Activated CD8-positive, alpha-beta memory T cell treated with anti-CD3 and anti-CD28 coated beads for 4 hours (primary cell): Measurements from ENCODE around the gene RWDD4.
A peak's percentile ranks its signal among the peaks of the same experiment; 100 is the strongest.

Experiments
- DNase-seq, 2 donors: peaks; one replicate each; pipeline ENCODE4 v3.0.0-alpha.2; 2020; ENCODE audit warnings: low read depth in 2 of 2

Gene RWDD4

GRCh38 chr4:183659029-183659871, at the start of gene RWDD4, which contains the start of gene TRAPPC11:
RWDD4 (minus strand) TSS chr4:183659185; CDS start chr4:183658952, 233 bp downstream.
TRAPPC11 (plus strand) TSS chr4:183659293; CDS start chr4:183663868, 4,575 bp downstream.
- peak; percentile 89 to 90 for DNase-seq

GRCh38 chr4:183702492-183702891, 43.5 kb upstream of the RWDD4 start:
- no peak for DNase-seq

- DNase-seq: no peak
Observed at GRCh38 chr4:183700407-183700806, 41.4 kb upstream of the RWDD4 start.

GRCh38 chr4:183698909-183699308, 39.9 kb upstream of the RWDD4 start:
- no peak for DNase-seq

GRCh38 chr4:183691897-183692296, 32.9 kb upstream of the RWDD4 start:
- DNase-seq: no peak

GRCh38 chr4:183691006-183691405, 32.0 kb upstream of the RWDD4 start:
- DNase-seq: no peak

GRCh38 chr4:183688216-183688615, 29.2 kb upstream of the RWDD4 start:
- DNase-seq: no peak

GRCh38 chr4:183686461-183686860, 27.5 kb upstream of the RWDD4 start:
- no peak for DNase-seq

- no peak for DNase-seq
Observed at GRCh38 chr4:183681119-183681518, 22.1 kb upstream of the RWDD4 start.

GRCh38 chr4:183675625-183676024, 16.6 kb upstream of the RWDD4 start:
- no peak for DNase-seq

- DNase-seq: no peak
Observed at GRCh38 chr4:183674153-183674552, 15.2 kb upstream of the RWDD4 start.

GRCh38 chr4:183670960-183671555, 12.1 kb upstream of the RWDD4 start:
- DNase-seq: no peak

- DNase-seq: no peak
Observed at GRCh38 chr4:183670251-183670650, 11.3 kb upstream of the RWDD4 start.

GRCh38 chr4:183666088-183666487, 7.1 kb upstream of the RWDD4 start:
- no peak for DNase-seq

- DNase-seq: no peak
Observed at GRCh38 chr4:183659872-183660242, 872 bp upstream of the RWDD4 start.

- no peak for DNase-seq
Observed at GRCh38 chr4:183658362-183659028, 490 bp downstream of the RWDD4 start.

- DNase-seq: no peak
Observed at GRCh38 chr4:183657564-183657963, 1.4 kb downstream of the RWDD4 start.

- no peak for DNase-seq
Observed at GRCh38 chr4:183645326-183645725, 13.7 kb downstream of the RWDD4 start.

- no peak for DNase-seq
Observed at GRCh38 chr4:183639291-183639690, 19.7 kb downstream of the RWDD4 start.

- no peak for DNase-seq
Observed at GRCh38 chr4:183638436-183638835, 20.5 kb downstream of the RWDD4 start.

- no peak for DNase-seq
Observed at GRCh38 chr4:183637461-183637860, 21.5 kb downstream of the RWDD4 start.

GRCh38 chr4:183636923-183637322, 22.1 kb downstream of the RWDD4 start:
- no peak for DNase-seq

- no peak for DNase-seq
Observed at GRCh38 chr4:183636503-183636902, 22.5 kb downstream of the RWDD4 start.
